IPS-15b (cell line): ENCODE measurements around the gene ANO7.
"Not testable (repeated sequence)": the region's sequence is repeated elsewhere in the genome, so short reads cannot be mapped to it uniquely, and the experiment has no call there.

Source experiments
- H3K27me3 ChIP-seq: one replicate; pipeline ENCODE4 v1.6.1; 2013; ENCODE audit warnings: low read length; ENCODE audit not compliant: control insufficient read depth, insufficient read depth
- H3K36me3 ChIP-seq: one replicate; pipeline ENCODE4 v1.6.1; 2013; ENCODE audit warnings: low read length; ENCODE audit not compliant: control insufficient read depth, insufficient read depth
- H3K4me1 ChIP-seq: one replicate; pipeline ENCODE4 v1.6.1; 2013; ENCODE audit warnings: mild to moderate bottlenecking, low read length; ENCODE audit not compliant: control insufficient read depth, insufficient read depth
- H3K4me3 ChIP-seq: one replicate; pipeline ENCODE4 v1.5.1; 2013; ENCODE audit warnings: low read depth, low read length
- H3K9ac ChIP-seq: one replicate; pipeline ENCODE4 v1.6.1; 2013; ENCODE audit warnings: low read depth, mild to moderate bottlenecking, low read length
- H3K9me3 ChIP-seq: one replicate; pipeline ENCODE4 v1.6.1; 2013; ENCODE audit warnings: mild to moderate bottlenecking, low read length; ENCODE audit not compliant: control insufficient read depth, insufficient read depth

The ANO7 gene

GRCh38 chr2:241197246-241197645, 8.8 kb downstream of the ANO7 start:
- H3K9me3 ChIP-seq, H3K4me1 ChIP-seq, H3K9ac ChIP-seq: not testable (repeated sequence)

GRCh38 chr2:241197947-241198346, 9.5 kb downstream of the ANO7 start:
- H3K36me3 ChIP-seq: no peaks in the 10 kb centered on the region

More at GRCh38 chr2:241197246-241197645, 8.8 kb downstream of the ANO7 start:
- not testable (repeated sequence) for H3K27me3 ChIP-seq, H3K36me3 ChIP-seq, H3K4me3 ChIP-seq

GRCh38 chr2:241198381-241199279, 10.2 kb downstream of the ANO7 start:
- Histone ChIP-seq H3K9ac (no peak overlapping the region), H3K36me3 (no peaks in the 10 kb centered on the region), H3K4me3 (no peak overlapping the region), H3K4me1 (no peaks in the 10 kb centered on the region), H3K27me3 (no peaks in the 10 kb centered on the region), H3K9me3 (no peaks in the 10 kb centered on the region)

More at GRCh38 chr2:241197947-241198346, 9.5 kb downstream of the ANO7 start:
- Histone ChIP-seq H3K9ac (no peak overlapping the region), H3K4me3 (no peak overlapping the region), H3K27me3 (no peaks in the 10 kb centered on the region), H3K9me3 (no peaks in the 10 kb centered on the region), H3K4me1 (no peaks in the 10 kb centered on the region)

GRCh38 chr2:241199286-241199685, 10.8 kb downstream of the ANO7 start:
- H3K9me3 ChIP-seq: no peaks in the 10 kb centered on the region
- H3K4me3 ChIP-seq: no peak overlapping the region
- H3K4me1 ChIP-seq: no peaks in the 10 kb centered on the region
- H3K27me3 ChIP-seq: no peaks in the 10 kb centered on the region
- no peaks in the 10 kb centered on the region for H3K36me3 ChIP-seq
- H3K9ac ChIP-seq: no peak overlapping the region

GRCh38 chr2:241199897-241200821, 11.7 kb downstream of the ANO7 start:
- no peaks in the 10 kb centered on the region for H3K4me1 ChIP-seq

GRCh38 chr2:241200822-241201395, 12.4 kb downstream of the ANO7 start:
- no peak overlapping the region for H3K9ac ChIP-seq
- no peak overlapping the region for H3K4me3 ChIP-seq
- H3K27me3 ChIP-seq: no peaks in the 10 kb centered on the region
- H3K4me1 ChIP-seq: no peaks in the 10 kb centered on the region
- no peaks in the 10 kb centered on the region for H3K9me3 ChIP-seq
- no peaks in the 10 kb centered on the region for H3K36me3 ChIP-seq

More at GRCh38 chr2:241199897-241200821, 11.7 kb downstream of the ANO7 start:
- Histone ChIP-seq H3K36me3 (no peaks in the 10 kb centered on the region), H3K27me3 (no peaks in the 10 kb centered on the region), H3K4me3 (no peak overlapping the region), H3K9ac (no peak overlapping the region), H3K9me3 (no peaks in the 10 kb centered on the region)

- Histone ChIP-seq H3K9ac (no peak overlapping the region), H3K27me3 (no peaks in the 10 kb centered on the region), H3K4me1 (no peaks in the 10 kb centered on the region), H3K4me3 (no peak overlapping the region), H3K9me3 (no peaks in the 10 kb centered on the region), H3K36me3 (no peaks in the 10 kb centered on the region)
Observed at GRCh38 chr2:241201445-241202267, 13.2 kb downstream of the ANO7 start.

- Histone ChIP-seq H3K36me3 (no peaks in the 10 kb centered on the region), H3K27me3 (no peaks in the 10 kb centered on the region), H3K4me3 (no peak overlapping the region), H3K4me1 (no peaks in the 10 kb centered on the region), H3K9me3 (no peaks in the 10 kb centered on the region), H3K9ac (no peak overlapping the region)
Observed at GRCh38 chr2:241202268-241202585, 13.8 kb downstream of the ANO7 start.

GRCh38 chr2:241202681-241203080, 14.2 kb downstream of the ANO7 start:
- no peaks in the 10 kb centered on the region for H3K9me3 ChIP-seq
- no peaks in the 10 kb centered on the region for H3K27me3 ChIP-seq
- no peak overlapping the region for H3K9ac ChIP-seq
- no peaks in the 10 kb centered on the region for H3K4me1 ChIP-seq
- H3K36me3 ChIP-seq: no peaks in the 10 kb centered on the region
- no peak overlapping the region for H3K4me3 ChIP-seq

GRCh38 chr2:241203218-241204009, 14.9 kb downstream of the ANO7 start:
- H3K4me3 ChIP-seq: no peak overlapping the region
- H3K4me1 ChIP-seq: no peaks in the 10 kb centered on the region
- H3K36me3 ChIP-seq: no peaks in the 10 kb centered on the region
- no peak overlapping the region for H3K9ac ChIP-seq
- H3K27me3 ChIP-seq: no peaks in the 10 kb centered on the region
- no peaks in the 10 kb centered on the region for H3K9me3 ChIP-seq
